HCT116 (cell line): Measurements from ENCODE around the gene PLEKHM1. TPM values are rescaled to one million over a fixed set of nuclear protein-coding genes. Genes with fewer than 3 reads are reported as not detected.

Experiments
- ATAC-seq: fragments of 200-7000 bp; cut with Tn5 transposase; 2 replicates; pipeline ENCODE4 v1.9.1; 2020; ENCODE audit warnings: mild to moderate bottlenecking, moderate library complexity
- BruUV-seq: library from RNA; stranded (reverse); fragments of 400-500 nt; replicated peaks from 2 replicates; lab custom pipeline; 2021; lab: Mats Ljungman, UMichigan
- CTCF ChIA-PET: fragments of 300-600 bp; sonication (Branson Sonifier 250); formaldehyde crosslinking; loops from one replicate; lab custom pipeline; 2021; ENCODE audit warnings: antibody characterized with exemption; lab: Charles Lee
- POLR2A ChIA-PET: fragments of 300-600, 350-600 bp; sonication (Branson Sonifier 250); formaldehyde crosslinking; loops from one replicate; lab custom pipeline; 2021; ENCODE audit warnings: antibody characterized with exemption; lab: Charles Lee
- RAD21 ChIA-PET, 2 experiments: fragments of 300-600 bp; sonication (Branson Sonifier 250); formaldehyde crosslinking; loops; one replicate each; lab custom pipeline; 2023; ENCODE audit warnings: low total read pairs in 2 of 2; ENCODE audit not compliant: uncharacterized antibody in 2 of 2, unreplicated experiment in 2 of 2, low non-redundant PET in 1 of 2; lab: Charles Lee
- DNase-seq: peaks from one replicate; pipeline ENCODE4 v3.0.0-alpha.2; 2010; ENCODE audit warnings: low read depth, low spot score
- H2AFZ ChIP-seq: fragments of 200-600 bp; shearing (Covaris generic), sonication (generic); 2 replicates; pipeline ENCODE4 v1.6.1; 2017; ENCODE audit warnings: low read depth, mixed run types, mixed read lengths, antibody characterized with exemption, low read length; ENCODE audit not compliant: poor library complexity, severe bottlenecking
- H3K27ac ChIP-seq: 2 replicates; pipeline ENCODE4 v1.5.1; 2012; ENCODE audit warnings: low read depth, low read length
- H3K27me3 ChIP-seq: fragments of 200-600 bp; sonication (generic); 2 replicates; pipeline ENCODE4 v1.6.1; 2016; ENCODE audit warnings: mixed run types, low read length, mixed read lengths; ENCODE audit not compliant: insufficient read depth
- H3K36me3 ChIP-seq, 2 experiments: fragments of 200-500 bp in 1 of 2; fragments of 200-600 bp in 1 of 2; sonication (Bioruptor generic) in 1 of 2; sonication (generic) in 1 of 2; 2 replicates each; pipeline versions ENCODE4 v1.5.1 to v1.6.1; 2014 to 2016; ENCODE audit warnings: low read length in 2 of 2, inconsistent platforms in 1 of 2, mixed read lengths in 1 of 2, mixed run types in 1 of 2; ENCODE audit not compliant: insufficient read depth in 2 of 2, control insufficient read depth in 1 of 2
- H3K4me1 ChIP-seq, 2 experiments: fragments of 200-600 bp in 1 of 2; sonication (generic) in 1 of 2; 2 replicates each; pipeline versions ENCODE4 v1.5.1 to v1.6.1; 2012 to 2017; ENCODE audit warnings: low read length in 2 of 2, inconsistent platforms in 1 of 2, mild to moderate bottlenecking in 1 of 2, mixed read lengths in 1 of 2, mixed run types in 1 of 2, moderate library complexity in 1 of 2; ENCODE audit not compliant: insufficient read depth in 2 of 2, control insufficient read depth in 1 of 2
- H3K4me2 ChIP-seq: fragments of 200-600 bp; sonication (generic); 2 replicates; pipeline ENCODE4 v1.6.1; 2017; ENCODE audit warnings: mixed run types, low read length, mixed read lengths
- H3K4me3 ChIP-seq, 2 experiments: fragments of 200-600 bp in 1 of 2; sonication (generic) in 1 of 2; replicated peaks in 1 of 2; 2 replicates each; pipeline ENCODE4 v1.5.1; 2011 to 2016; ENCODE audit warnings: low read length in 2 of 2, control low read depth in 1 of 2, low read depth in 1 of 2, mild to moderate bottlenecking in 1 of 2, mixed read lengths in 1 of 2, mixed run types in 1 of 2
- H3K79me2 ChIP-seq: fragments of 200-600 bp; sonication (generic); 2 replicates; pipeline ENCODE4 v1.6.1; 2017; ENCODE audit warnings: mild to moderate bottlenecking, mixed run types, low read length, moderate library complexity, mixed read lengths; ENCODE audit not compliant: insufficient read depth
- H3K9ac ChIP-seq: fragments of 200-600 bp; sonication (generic); 2 replicates; pipeline ENCODE4 v1.6.1; 2016; ENCODE audit warnings: low read length, mixed read lengths
- H3K9me2 ChIP-seq: fragments of 200-600 bp; sonication (generic), shearing (Covaris generic); 2 replicates; pipeline ENCODE4 v1.6.1; 2017; ENCODE audit warnings: mixed run types, mild to moderate bottlenecking, moderate library complexity; ENCODE audit not compliant: insufficient read depth
- H3K9me3 ChIP-seq, 2 experiments: fragments of 200-500 bp in 1 of 2; fragments of 200-600 bp in 1 of 2; sonication (Bioruptor generic) in 1 of 2; sonication (generic) in 1 of 2; 2 replicates each; pipeline ENCODE4 v1.6.1; 2014 to 2017; ENCODE audit warnings: low read length in 2 of 2, mixed read lengths in 2 of 2, inconsistent platforms in 1 of 2, low read depth in 1 of 2, mild to moderate bottlenecking in 1 of 2, mixed run types in 1 of 2, moderate library complexity in 1 of 2; ENCODE audit not compliant: control insufficient read depth in 1 of 2, insufficient read depth in 1 of 2
- H4K20me1 ChIP-seq: fragments of 200-600 bp; sonication (generic), shearing (Covaris generic); 2 replicates; pipeline ENCODE4 v1.6.1; 2017; ENCODE audit warnings: mixed run types, mild to moderate bottlenecking, moderate library complexity; ENCODE audit not compliant: insufficient read depth
- ATF3 ChIP-seq: IDR thresholded peaks from 2 replicates; pipeline ENCODE4 v1.6.1; 2012
- CTCF ChIP-seq, 3 experiments: fragments of 200-600 bp in 1 of 3; sonication (generic) in 1 of 3; IDR thresholded peaks in 2 of 3; conservative IDR thresholded peaks in 1 of 3; 2 replicates each; pipeline ENCODE4 v1.5.1; 2012 to 2017; ENCODE audit warnings: low read depth in 2 of 3, low read length in 2 of 3, antibody characterized with exemption in 1 of 3, borderline replicate concordance in 1 of 3, control low read depth in 1 of 3, mild to moderate bottlenecking in 1 of 3, mixed read lengths in 1 of 3, mixed run types in 1 of 3, moderate library complexity in 1 of 3; ENCODE audit not compliant: insufficient read depth in 1 of 3
- JUND ChIP-seq: IDR thresholded peaks from 2 replicates; pipeline ENCODE4 v1.6.1; 2012
- MAX ChIP-seq: IDR thresholded peaks from 2 replicates; pipeline ENCODE4 v1.6.1; 2012
- RAD21 ChIP-seq: IDR thresholded peaks from 2 replicates; pipeline ENCODE4 v1.6.1; 2012; ENCODE audit warnings: low read depth, mild to moderate bottlenecking
- SIN3A ChIP-seq: IDR thresholded peaks from 2 replicates; pipeline ENCODE4 v1.6.1; 2012; ENCODE audit warnings: low read depth
- SRF ChIP-seq: IDR thresholded peaks from 2 replicates; pipeline ENCODE4 v1.6.1; 2012; ENCODE audit warnings: low read depth
- TCF7L2 ChIP-seq: IDR thresholded peaks from 2 replicates; pipeline ENCODE4 v1.7.0; 2011; ENCODE audit warnings: borderline replicate concordance, inconsistent platforms; ENCODE audit not compliant: insufficient read depth, insufficient read length; ENCODE audit errors: extremely low read depth
- YY1 ChIP-seq: IDR thresholded peaks from 2 replicates; pipeline ENCODE4 v1.6.1; 2011; ENCODE audit warnings: low read length, low read depth, moderate library complexity, mild to moderate bottlenecking; ENCODE audit not compliant: insufficient replicate concordance; ENCODE audit errors: extremely low read depth
- ZNF274 ChIP-seq: fragments of 200-500 bp; sonication (Bioruptor generic); IDR thresholded peaks from 2 replicates; pipeline ENCODE4 v1.6.1; 2014; ENCODE audit warnings: mild to moderate bottlenecking, low read depth, low read length, inconsistent platforms
- intact Hi-C: fragments of 100-400 bp; cut with micrococcal nuclease; formaldehyde crosslinking; loops from 2 replicates; pipeline ENCODE4 v1.10.0; 2022
- total RNA-seq: library from RNA; stranded (reverse); gene quantifications from one replicate; pipeline ENCODE4 v1.2.1, GENCODE V29; 2021; ENCODE audit not compliant: unreplicated experiment

Gene PLEKHM1
- total RNA-seq, 1 experiment from 2014 or later = 32.8 TPM

- RAD21 ChIA-PET = no interaction called here
Measured at GRCh38 chr17:45440161-45440778, 50.3 kb downstream of the PLEKHM1 start.

GRCh38 chr17:45438931-45439610, 51.5 kb downstream of the PLEKHM1 start:
- intact Hi-C loops = no loop called here
- CTCF ChIA-PET = no interaction called here
- Histone ChIP-seq H3K36me3 (no peaks in the 10 kb centered on the region), H2AFZ (no peak overlapping the region), H3K4me1 (peaks cover 19 to 28% of the 10 kb centered on the region in 2 experiments; a peak in 3 of 4 replicates), H4K20me1 (no peaks in the 10 kb centered on the region), H3K27ac (no peak overlapping the region), H3K27me3 (no peaks in the 10 kb centered on the region), H3K9ac (no peak overlapping the region), H3K9me2 (no peaks in the 10 kb centered on the region), H3K79me2 (no peaks in the 10 kb centered on the region), H3K4me3 (no peak overlapping the region)
- ATAC-seq (peak; percentile 32), DNase-seq (no peak)
- POLR2A ChIA-PET = no interaction called here
- no TSS peak for BruUV-seq
- RAD21 ChIA-PET = no interaction called here
- TF ChIP-seq JUND (no peak), ATF3 (no peak), ZNF274 (no peak), YY1 (no peak), CTCF (IDR thresholded peaks at IDR 0.05 in 2 of 3, conservative IDR thresholded peaks at IDR 0.05 in 1 of 3; ENCODE audit: borderline replicate concordance in 1 of 3, insufficient read depth in 1 of 3, low read depth in 2 of 3, low read length in 2 of 3) (peak in 2 of 3 experiments; percentile 8 to 18; a peak in 1 of 6 replicates), TCF7L2 (no peak)
- TF ChIP-seq, all 23 proteins: peak for 1
- Histone ChIP-seq H3K9me3 (no peaks in the 10 kb centered on the region), H3K4me2 (0 out of 2 replicates have a peak overlapping the region, but pooled peaks have one; percentile 1)

More at GRCh38 chr17:45440161-45440778, 50.3 kb downstream of the PLEKHM1 start:
- no peak overlapping the region for H2AFZ ChIP-seq
- ATAC-seq = peak; percentile 16; the same call in 1 of the 2 replicates
- H3K9me2 ChIP-seq = no peaks in the 10 kb centered on the region
- H3K27me3 ChIP-seq = no peaks in the 10 kb centered on the region
- H3K4me1 ChIP-seq = peaks cover 19 to 28% of the 10 kb centered on the region in 2 experiments; a peak in 3 of 4 replicates
- no peak overlapping the region for H3K4me3 ChIP-seq
- ChIA-PET POLR2A (no interaction called here), CTCF (no interaction called here)
- no peaks in the 10 kb centered on the region for H4K20me1 ChIP-seq
- 0 out of 4 replicates have a peak, but pooled peaks cover 0 to 4% of the 10 kb centered on the region in 2 experiments for H3K36me3 ChIP-seq
- intact Hi-C loops = no loop called here
- H3K9ac ChIP-seq = no peak overlapping the region
- H3K27ac ChIP-seq = no peak overlapping the region
- no TSS peak for BruUV-seq
- no peaks in the 10 kb centered on the region for H3K9me3 ChIP-seq
- no peaks in the 10 kb centered on the region for H3K79me2 ChIP-seq
- no peak for DNase-seq
- H3K4me2 ChIP-seq = no peak overlapping the region
- no peak for TF ChIP-seq SRF
- no peak for TF ChIP-seq MAX
- no peak for TF ChIP-seq SIN3A
- TF ChIP-seq RAD21 = no peak
